Activated CD4-positive, alpha-beta T cell treated with anti-CD3 and anti-CD28 coated beads, Interleukin-2, amount 50 U/mL, for 4 hours (primary cell): ENCODE results near the gene ARHGAP22.
"Not testable (repeated sequence)": the region's sequence is repeated elsewhere in the genome, so short reads cannot be mapped to it uniquely, and the experiment has no call there.

Experiments
- DNase-seq, 2 experiments: peaks; one replicate each; pipeline ENCODE4 v3.0.0-alpha.2; 2020

Gene ARHGAP22, protein sequence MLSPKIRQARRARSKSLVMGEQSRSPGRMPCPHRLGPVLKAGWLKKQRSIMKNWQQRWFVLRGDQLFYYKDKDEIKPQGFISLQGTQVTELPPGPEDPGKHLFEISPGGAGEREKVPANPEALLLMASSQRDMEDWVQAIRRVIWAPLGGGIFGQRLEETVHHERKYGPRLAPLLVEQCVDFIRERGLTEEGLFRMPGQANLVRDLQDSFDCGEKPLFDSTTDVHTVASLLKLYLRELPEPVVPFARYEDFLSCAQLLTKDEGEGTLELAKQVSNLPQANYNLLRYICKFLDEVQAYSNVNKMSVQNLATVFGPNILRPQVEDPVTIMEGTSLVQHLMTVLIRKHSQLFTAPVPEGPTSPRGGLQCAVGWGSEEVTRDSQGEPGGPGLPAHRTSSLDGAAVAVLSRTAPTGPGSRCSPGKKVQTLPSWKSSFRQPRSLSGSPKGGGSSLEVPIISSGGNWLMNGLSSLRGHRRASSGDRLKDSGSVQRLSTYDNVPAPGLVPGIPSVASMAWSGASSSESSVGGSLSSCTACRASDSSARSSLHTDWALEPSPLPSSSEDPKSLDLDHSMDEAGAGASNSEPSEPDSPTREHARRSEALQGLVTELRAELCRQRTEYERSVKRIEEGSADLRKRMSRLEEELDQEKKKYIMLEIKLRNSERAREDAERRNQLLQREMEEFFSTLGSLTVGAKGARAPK

DNA sequence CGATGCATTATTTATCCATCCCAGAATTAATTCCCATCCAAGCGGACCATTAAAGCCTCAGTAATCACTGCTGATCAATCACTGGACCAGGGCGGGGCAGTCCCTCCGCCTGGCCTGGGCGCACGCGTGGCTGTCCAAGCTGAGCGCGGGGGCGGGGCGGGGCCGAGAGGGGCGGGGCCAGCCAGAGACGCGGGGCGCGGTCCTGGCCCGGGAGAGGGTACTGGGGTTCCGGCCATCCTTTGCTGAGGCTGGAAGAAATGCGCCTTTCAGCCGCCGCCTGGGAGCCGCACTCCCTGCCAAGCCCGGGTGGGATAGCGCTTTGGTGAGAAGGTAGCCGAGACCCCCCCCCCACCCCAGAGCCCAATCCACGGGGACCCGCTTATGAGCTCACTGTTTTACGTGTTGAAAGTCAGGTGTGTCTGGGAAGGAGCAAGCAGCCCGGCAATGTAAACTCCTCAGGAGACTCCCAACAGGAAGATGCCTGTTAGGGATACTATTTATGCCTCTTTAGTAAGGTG lies at the start of gene ARHGAP22:
ARHGAP22 (minus strand) TSS at position 83 of the 518 bp plus-strand sequence. CDS start 277 bp downstream, outside the sequence.
- no peak for DNase-seq

DNA sequence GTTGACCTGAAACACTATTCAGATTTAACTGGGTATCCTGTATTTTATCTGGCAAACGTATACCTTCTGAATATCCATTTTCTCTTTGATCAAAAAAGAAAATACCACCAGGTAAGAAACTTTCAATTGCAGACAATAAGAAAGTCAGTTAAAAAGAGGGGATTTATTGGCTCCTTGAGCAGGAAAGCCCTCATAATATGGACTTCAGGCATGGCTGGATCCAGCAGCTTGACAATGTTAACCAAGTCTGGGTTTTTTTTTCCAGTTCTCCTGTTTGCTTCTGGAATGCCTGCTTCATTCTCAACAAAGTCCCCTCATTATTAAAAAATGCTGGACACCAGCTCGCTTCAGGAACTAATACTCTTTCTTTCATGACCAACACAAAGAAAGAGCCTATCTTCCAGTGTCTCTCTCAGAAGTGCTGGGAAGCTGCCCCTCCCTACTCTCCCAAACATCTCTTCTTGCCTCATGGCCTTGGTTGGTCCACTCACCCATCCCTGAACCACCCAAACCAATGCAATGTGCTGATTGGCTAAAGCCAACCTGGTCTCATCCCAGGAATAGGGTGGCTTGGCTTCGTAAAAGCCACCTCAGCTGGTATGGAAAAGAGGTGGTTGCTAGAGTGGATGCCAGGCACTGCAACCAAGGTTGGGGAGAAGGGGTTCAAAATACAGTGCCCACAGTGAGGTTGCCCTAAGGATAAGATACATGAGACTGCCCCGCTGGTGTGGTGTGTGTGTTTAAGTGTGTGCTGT lies 49.2 kb upstream of the ARHGAP22 start:
- no peak for DNase-seq

DNA sequence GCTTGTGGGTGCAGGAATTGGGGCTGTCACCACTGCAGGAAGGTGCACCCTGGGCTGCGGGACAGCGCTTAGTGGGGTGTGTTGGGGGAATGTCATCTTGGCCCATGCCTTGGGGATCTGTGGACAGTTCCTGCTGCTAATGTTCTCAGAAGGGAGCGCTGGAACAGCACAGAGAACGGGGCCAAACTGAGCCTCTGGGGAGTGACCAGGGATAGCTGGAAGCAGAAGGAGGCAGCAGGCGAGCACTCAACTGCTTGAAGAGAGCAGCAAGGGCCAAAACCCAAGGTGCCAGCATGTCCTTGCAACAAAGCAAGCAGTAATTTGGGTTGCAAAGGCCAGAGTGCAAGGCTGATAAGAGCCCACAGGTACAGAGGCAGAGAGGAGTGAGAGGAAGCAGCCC lies 48.5 kb upstream of the ARHGAP22 start:
- no peak for DNase-seq

DNA sequence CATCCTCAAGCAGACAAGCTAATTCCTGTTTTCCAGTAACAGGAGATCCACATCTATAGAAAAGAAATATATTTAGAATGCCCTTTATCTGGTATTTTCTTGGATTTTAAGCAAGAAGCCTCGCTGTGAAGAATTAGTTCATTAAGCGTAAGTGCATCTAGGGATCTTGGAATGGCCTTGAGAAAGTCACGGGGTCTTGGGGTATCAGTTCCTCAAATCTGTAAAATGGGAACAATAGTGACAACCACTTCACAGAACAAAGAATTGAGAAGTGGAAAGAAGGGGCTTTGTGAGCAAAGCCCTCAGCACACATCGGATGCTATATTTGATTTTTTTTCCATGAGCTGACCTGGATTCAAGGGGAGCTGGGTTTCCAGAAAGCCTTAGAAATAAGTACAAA lies 47.5 kb upstream of the ARHGAP22 start:
- no peak for DNase-seq

DNA sequence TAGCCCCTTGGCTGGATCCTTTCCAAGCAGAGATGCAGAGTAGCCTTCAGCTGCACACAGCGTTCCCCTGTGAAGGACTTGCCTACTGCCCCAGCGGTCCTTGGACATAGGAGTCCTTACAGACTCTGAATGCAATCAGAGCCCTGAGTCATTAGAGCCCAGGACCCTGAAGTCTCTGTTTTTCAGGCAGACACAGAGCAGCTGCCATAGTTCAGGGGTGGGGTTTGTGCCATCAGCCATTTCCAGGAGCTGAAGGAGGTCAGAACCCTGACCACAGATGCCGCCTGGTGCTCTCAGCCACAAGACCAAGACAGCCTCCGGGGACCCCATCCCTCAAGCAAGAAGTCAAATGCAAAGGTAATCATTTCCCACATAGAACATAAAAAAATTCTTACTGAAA lies 47.0 kb upstream of the ARHGAP22 start:
- DNase-seq: no peak

DNA sequence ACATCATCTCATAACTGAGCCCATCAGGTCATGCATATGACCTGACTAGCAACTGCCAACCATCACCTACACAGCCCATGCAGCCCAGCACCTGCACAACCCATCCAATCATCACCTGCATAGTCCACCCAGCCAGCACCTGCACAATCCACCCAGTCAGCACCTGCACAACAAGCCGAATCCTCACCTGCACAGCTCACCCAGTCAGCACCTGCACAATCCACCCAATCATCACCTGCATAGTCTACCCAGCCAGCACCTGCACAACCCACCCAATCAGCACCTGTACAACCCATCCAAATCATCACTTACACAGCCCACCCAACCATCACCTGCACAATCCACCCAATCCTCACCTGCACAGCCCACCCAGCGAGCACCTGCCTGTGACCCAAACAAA lies 46.4 kb upstream of the ARHGAP22 start:
- DNase-seq: no peak

DNA sequence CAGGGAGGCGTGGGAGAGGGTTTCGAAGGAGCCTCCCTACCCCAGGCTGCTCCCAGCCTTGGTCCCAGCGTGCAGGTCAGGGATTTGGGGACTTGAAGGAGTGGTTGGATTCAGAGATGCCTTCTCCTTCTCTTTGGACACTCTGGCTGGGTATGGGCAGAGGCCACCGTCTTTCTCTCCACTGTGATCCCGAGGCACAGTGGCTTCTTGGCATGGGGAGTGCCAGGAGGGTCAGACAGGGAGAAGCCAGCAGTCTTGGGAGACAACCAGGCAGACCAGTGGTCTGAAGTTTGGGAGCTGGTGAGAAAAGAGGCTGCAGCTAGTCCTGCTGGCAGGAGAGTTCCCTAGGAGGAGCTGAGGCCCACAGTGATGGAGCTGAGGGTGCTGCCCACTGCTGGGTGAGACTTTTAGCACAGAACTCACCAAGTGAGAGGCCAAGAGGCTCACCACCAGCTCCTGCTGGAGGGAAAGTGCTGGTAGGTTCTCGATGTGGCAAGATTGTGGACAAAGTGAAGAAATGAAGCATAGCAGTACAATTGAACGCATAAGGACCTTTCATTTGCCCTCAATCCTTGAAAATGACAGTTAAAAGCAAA lies 44.6 kb upstream of the ARHGAP22 start:
- DNase-seq: no peak

DNA sequence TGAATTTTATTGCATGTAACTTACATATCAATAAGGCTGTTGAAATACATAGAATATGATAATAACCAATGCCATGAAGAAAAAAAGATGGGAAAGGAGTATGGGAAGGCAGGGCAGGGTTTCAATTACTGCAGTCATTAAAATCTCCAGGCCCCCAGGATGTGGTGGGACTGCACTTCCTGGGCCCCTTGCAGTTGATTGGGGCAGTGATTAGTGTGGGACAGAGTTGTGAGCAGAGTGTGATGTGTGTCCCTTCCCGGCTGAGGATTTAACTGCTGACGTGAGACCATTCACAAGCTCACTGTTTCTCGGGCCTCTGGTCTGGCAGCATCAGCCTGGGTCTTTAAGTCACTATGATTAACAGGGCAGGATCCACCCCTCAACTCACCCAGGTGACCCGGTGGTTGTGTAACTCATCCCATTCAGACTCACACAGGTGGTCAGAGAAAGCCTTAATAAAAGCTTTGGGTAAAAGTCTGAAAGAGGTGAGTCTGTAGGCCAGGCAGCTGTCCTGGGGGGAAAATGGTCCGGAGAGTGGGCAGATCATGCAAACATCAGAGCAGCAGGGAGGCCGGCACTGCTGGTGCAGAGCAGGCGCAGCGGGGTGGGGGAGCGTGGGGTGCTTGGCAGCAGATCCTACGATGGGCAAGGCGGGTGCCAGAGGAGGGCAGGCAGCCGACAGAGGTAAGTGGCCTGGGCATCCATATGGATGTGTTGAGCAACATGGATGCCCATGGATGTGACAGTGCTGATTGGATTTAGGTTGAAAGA lies 43.5 kb upstream of the ARHGAP22 start:
- DNase-seq: no peak

DNA sequence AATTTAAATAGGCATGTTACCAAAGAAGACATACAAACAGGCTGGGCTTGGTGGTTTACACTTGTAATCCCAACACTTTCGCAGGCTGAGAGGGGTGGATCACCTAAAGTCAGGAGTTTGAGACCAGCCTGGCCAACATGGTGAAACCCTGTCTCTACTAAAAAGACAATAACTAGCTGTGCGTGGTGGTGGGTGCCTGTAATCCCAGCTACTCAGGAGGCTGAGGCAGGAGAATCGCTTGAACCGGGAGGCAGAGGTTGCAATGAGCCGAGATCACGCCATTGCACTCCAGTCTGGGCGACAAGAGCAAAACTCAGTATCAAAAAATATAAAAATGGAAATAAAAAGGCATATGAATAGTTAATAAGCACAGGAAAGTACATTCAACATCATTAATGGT lies 42.2 kb upstream of the ARHGAP22 start:
- DNase-seq: not testable (repeated sequence)

DNA sequence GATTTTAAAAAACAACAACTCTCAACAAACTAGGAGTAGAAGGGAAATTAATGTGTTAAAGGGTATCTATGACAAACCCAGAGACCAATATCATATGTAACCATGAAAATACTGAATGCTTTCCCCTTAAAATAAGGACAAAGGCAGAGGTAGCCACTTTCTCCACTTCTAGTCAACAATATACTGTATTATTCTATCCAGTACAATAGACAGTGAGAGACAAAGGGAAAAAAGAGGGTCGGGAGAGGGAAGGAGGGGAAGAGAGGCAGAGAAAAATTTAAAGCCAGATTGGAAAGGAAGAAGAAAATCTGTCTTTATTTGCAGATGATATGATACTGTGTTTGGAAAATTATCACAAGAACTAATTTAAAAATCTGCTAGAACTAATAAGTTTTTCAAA lies 40.7 kb upstream of the ARHGAP22 start:
- DNase-seq: no peak

DNA sequence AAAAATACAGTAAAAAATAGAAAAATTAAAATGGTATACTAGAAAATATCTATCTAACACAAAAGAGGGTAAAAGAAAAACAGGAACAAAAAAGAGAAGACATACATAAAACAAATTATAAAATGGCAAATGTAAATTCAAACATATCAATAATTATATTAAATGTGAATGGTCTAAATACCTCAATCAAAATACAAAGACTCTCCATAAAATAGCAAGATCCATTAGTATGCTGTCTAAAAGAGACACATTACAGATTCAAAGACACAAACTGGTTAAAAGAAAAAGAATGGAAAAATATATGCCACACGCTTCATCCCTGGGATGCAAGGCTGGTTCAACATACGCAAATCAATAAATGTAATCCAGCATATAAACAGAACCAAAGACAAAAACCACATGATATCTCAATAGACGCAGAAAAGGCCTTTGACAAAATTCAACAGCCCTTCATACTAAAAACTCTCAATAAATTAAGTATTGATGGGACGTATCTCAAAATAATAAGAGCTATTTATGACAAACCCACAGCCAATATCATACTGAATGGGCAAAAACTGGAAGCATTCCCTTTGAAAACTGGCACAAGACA lies 36.3 kb upstream of the ARHGAP22 start:
- DNase-seq: not testable (repeated sequence)

DNA sequence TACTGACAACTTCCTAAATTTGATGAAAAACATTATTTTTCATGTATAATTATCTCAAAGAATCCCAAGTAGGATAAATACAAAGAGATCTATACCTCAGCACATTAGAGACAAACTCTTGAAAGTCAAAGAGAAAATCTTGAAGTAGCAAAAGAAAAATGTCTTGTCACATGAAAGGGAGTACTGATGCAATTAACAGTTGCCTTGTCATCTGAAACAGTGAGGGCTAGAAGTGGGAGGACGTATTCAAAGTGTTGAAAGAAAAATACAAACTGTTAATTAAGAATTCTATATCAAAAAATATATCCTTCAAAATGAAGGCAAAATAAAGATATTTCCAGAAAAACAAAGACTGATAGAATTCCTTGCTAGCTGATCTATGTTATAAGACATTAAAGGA lies 35.5 kb upstream of the ARHGAP22 start:
- DNase-seq: no peak

DNA sequence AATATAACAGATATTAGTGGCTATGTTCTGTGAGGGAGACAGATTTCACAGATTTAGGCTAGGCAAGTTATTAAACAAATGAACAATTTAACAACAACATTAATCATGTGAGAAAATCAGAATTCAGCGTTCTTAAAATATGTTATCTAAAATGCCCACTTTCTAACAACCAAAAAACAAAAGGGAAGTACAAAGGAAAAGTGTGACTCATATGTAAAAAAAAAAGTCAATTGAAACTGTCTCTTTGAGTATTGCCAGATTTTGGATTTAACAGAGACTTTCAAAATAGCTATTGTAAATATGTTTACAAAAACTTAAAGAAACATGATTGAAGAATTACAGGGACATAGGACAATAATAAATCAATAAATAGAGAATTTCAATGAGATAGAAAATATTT lies 34.8 kb upstream of the ARHGAP22 start:
- DNase-seq: no peak

DNA sequence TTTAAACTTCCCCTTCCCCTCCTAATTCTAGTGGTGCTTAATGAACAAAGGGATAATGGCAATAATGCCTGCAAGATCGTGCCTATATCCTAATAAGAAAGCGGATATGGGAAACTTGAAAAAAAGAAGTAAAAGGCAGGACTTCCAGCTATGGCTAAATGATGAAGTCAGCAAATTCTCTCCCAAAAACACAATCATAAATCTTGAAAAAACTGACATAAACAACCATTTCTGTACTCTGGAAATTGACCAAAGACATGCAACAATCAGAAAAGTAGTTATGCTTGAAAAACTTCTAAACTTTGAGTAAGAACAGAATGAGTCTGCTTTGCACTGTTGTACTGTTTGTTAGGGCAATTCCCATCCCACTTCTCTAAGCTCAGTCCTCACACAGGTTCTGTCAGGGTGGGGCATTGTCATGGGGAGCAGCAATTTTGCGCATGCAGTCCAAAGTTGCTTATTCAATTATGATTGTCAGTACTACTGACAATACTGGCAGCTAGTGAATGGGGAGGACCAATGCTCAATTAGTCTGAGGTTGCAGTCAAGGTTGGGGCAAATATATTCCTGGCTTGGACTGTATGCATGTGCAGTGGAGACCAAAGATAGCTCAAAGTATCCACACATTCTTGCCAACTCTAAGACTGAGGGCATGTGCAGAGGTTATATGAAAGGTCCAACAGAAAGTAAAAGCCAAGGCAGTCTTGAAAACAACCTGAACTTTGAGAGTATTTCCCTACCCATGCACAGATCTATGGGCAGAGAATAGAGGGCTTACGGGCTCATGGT lies 34.1 kb upstream of the ARHGAP22 start:
- DNase-seq: no peak

DNA sequence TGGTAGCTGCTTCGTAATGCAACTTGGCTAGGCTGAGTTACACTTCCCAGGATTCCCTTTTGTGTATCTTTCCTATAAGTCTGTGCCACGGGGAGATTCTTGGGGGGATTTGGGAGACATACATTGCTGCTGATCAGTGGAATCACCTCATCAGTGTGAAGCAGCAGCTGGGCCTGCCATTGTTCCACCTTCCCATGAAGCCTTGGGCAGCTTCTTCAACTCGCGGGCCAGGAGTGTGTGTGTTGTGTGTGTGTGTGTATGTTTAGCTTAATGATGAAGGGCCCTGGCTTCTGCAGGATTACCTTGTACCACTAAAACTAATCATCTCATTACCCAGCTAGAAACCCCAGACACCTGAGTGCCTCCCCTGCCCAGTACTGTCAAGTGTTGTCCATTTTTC lies 33.3 kb upstream of the ARHGAP22 start:
- no peak for DNase-seq

DNA sequence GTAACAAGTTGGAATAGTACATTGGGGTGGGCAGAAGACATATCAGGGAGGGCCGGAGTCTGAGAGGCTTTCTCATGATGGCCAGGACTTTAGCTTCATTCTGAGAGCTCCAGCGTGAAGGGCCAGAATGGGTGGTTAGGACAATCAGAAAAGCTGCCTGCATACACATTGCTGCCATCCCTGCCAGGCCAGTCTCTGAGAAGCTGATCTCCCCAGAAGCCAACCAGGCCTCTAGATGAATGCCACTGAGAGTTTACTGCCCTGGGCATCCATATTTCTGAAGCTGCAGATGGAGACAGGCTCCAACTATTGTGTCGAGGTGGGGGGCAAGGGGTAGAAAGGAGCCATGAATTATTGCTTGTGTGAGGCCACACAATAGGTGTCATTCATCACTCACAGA lies 32.0 kb upstream of the ARHGAP22 start:
- DNase-seq: no peak

DNA sequence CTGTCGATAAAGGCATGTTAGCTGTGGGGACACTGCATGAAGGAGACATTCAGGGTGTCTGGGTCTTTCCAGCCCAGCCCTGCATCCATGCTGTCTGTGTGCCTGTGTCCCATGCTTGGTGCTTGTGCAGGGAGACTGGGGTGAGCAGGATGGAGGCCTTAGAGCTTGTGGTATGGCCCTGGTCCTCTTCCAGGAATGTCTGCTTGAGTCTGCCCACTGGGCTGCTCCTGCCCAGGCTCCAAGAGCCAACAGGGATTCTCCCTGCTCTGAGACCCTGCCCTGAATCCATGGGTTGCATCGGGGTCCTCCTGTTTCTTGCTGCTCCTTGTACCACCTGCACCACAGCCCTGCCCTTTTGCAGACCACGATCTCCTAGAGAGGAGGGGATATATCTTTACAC lies 31.4 kb upstream of the ARHGAP22 start:
- no peak for DNase-seq

DNA sequence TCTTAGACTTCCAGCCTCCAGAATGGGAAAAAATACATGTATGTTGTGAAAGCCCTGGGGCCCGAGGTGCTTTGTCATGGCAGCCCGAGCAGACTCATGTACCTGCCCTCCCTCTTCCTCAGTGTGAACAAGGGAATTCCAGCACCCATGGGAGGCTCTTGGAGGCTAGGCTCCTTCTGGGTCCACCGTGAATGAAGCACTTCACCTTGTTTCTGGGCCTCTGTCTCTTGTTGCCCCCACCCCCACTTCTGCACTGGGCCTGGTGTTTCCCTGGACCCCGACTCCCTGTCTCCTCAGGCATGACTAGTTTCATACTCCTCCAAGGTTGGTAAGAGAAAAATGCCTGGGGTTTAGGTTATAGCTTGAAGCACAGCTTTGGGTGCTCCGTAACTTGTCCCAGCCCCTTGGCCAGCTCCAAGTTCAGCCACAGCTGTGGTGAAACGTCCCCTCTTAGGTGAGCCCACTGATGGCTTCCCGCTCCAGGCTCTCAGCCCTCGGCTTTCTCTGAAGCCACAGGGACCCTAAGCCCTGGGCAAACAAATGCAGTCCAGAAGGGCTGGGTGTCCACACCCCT lies 30.2 kb upstream of the ARHGAP22 start:
- no peak for DNase-seq

DNA sequence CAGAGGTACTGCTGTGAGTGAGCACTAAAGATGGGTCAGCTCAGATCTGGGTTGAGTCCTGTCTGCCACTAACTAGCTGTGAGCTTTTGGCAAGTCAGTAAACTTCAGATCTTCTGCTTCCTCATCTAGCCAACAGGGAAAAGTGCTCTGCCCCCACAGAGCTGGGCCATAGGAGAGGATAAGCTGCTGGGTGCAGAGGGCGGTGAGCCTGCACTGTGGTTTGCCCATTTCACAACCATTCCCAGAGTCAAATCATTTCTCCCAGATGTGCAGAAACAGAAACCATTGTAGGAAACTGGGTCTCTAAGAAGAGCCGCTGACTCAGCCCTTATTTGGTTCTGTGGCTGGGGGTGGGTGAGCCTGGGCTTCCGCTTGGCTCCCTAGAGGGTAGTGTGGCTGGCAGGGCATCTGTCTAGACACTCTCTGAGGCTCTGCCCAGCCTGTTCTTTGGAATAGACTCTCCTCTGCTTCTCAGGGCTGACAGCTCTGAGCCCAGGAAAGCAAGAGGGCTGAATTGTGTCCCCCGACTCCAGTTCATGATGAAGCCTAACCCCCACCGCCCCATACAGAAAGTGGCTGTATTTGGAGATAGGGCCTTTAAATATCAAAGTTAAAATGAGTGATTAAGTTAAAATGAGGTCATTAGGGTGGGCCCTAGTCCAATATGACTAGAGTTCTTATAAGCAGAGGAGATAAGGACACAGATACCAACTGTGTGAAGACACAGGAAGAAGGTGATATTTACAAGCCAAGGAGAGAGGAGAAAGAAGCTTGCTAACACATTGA lies 29.5 kb upstream of the ARHGAP22 start:
- no peak for DNase-seq
